A549 (cell line): ENCODE measurements around the gene SLIT3.

ENCODE experiments used
- CBX2 ChIP-seq: fragments of 200-600 bp; sonication (generic); IDR thresholded peaks from 2 replicates; pipeline ENCODE4 v1.6.1; 2016; ENCODE audit warnings: low read depth, mild to moderate bottlenecking, borderline replicate concordance
- CHD2 ChIP-seq: fragments of 150-350 bp; IDR thresholded peaks from 2 replicates; pipeline ENCODE4 v1.6.1; 2014; ENCODE audit warnings: low read length; ENCODE audit not compliant: partially characterized antibody
- CTCF ChIP-seq: fragments of >200 bp; sonication (Bioruptor Twin); formaldehyde crosslinking; IDR thresholded peaks from 3 replicates; pipeline ENCODE4 v1.5.1; 2016
- ESRRA ChIP-seq: fragments of 150-350 bp; IDR thresholded peaks from 2 replicates; pipeline ENCODE4 v1.6.1; 2014; ENCODE audit warnings: mild to moderate bottlenecking, low read length, borderline replicate concordance
- HMGXB4 ChIP-seq: fragments of 250-450 bp; sonication (Bioruptor Pico); IDR thresholded peaks from 2 replicates; pipeline ENCODE4 v1.5.0; 2021; ENCODE audit warnings: mild to moderate bottlenecking, moderate library complexity, borderline replicate concordance
- MAZ ChIP-seq: fragments of 150-350 bp; IDR thresholded peaks from 2 replicates; pipeline ENCODE4 v1.6.1; 2014; ENCODE audit warnings: antibody characterized with exemption, low read depth, low read length, borderline replicate concordance
- PHF8 ChIP-seq: fragments of 200-600 bp; sonication (generic); IDR thresholded peaks from 2 replicates; pipeline ENCODE4 v1.6.1; 2016; ENCODE audit warnings: low read depth, mild to moderate bottlenecking, antibody characterized with exemption, moderate library complexity, borderline replicate concordance
- POLR2A ChIP-seq: IDR thresholded peaks from 2 replicates; pipeline ENCODE4 v1.6.1; 2012; ENCODE audit warnings: mild to moderate bottlenecking, low read length
- RAD21 ChIP-seq, 2 experiments: fragments of >200 bp in 1 of 2; sonication (Bioruptor Twin) in 1 of 2; formaldehyde crosslinking in 1 of 2; IDR thresholded peaks in 1 of 2; conservative IDR thresholded peaks in 1 of 2; 2 replicates in 1 of 2; 3 replicates in 1 of 2; pipeline ENCODE4 v1.6.1; 2012 to 2018; ENCODE audit warnings: inconsistent platforms in 1 of 2
- REST ChIP-seq: fragments of 200-600 bp; sonication (generic); IDR thresholded peaks from 2 replicates; pipeline ENCODE4 v1.6.1; 2016; ENCODE audit warnings: antibody characterized with exemption, mild to moderate bottlenecking, moderate library complexity
- SREBF2 ChIP-seq: fragments of 450-650 bp; IDR thresholded peaks from 2 replicates; pipeline ENCODE4 v1.6.1; 2014; ENCODE audit warnings: mild to moderate bottlenecking, moderate library complexity
- TF ChIP-seq, protein P1 (sequence below): fragments of 450-650 bp; IDR thresholded peaks from 2 replicates; pipeline ENCODE4 v1.6.1; 2014; ENCODE audit warnings: antibody characterized with exemption

GRCh38 chr5:168985454-168985853, 315.5 kb downstream of the SLIT3 start:
- TF ChIP-seq CTCF = no peak
- TF ChIP-seq RAD21 (conservative IDR thresholded peaks at IDR 0.05 in 1 of 2, IDR thresholded peaks at IDR 0.05 in 1 of 2) = no peak
- no peak for TF ChIP-seq REST
- TF ChIP-seq CBX2 = no peak
- TF ChIP-seq, protein P1, sequence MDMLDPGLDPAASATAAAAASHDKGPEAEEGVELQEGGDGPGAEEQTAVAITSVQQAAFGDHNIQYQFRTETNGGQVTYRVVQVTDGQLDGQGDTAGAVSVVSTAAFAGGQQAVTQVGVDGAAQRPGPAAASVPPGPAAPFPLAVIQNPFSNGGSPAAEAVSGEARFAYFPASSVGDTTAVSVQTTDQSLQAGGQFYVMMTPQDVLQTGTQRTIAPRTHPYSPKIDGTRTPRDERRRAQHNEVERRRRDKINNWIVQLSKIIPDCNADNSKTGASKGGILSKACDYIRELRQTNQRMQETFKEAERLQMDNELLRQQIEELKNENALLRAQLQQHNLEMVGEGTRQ = no peak
- TF ChIP-seq ESRRA = no peak
- TF ChIP-seq SREBF2 = no peak
- no peak for TF ChIP-seq CHD2
- TF ChIP-seq POLR2A = no peak
- no peak for TF ChIP-seq MAZ
- TF ChIP-seq HMGXB4 (CRISPR knock-in tag) = no peak
- no peak for TF ChIP-seq PHF8
